Upper lobe of left lung (tissue), 6 donors: ENCODE measurements around the gene IFNK. TPM values are rescaled to one million over a fixed set of nuclear protein-coding genes. Genes with fewer than 3 reads are reported as not detected.
"Not testable (repeated sequence)": the region's sequence is repeated elsewhere in the genome, so short reads cannot be mapped to it uniquely, and the experiment has no call there.

Source experiments
- ATAC-seq, 2 donors: fragments of 200-7000 bp; cut with Tn5 transposase; one replicate each; pipeline ENCODE4 v1.9.1; 2022; ENCODE audit warnings: mild to moderate bottlenecking in 2 of 2, moderate library complexity in 2 of 2; ENCODE audit not compliant: low FRiP score in 2 of 2
- DNase-seq, 2 donors: peaks; one replicate each; pipeline ENCODE4 v3.0.0-alpha.2; 2019 to 2020
- H3K27ac ChIP-seq, 4 donors: fragments of 200-600 bp; sonication (generic); one replicate each; pipeline ENCODE4 v1.5.1; 2016 to 2019
- H3K27me3 ChIP-seq, 4 donors: fragments of 200-600 bp; sonication (generic); one replicate each; pipeline ENCODE4 v1.5.1; 2017 to 2019
- H3K36me3 ChIP-seq, 4 donors: fragments of 200-600 bp; sonication (generic); one replicate each; pipeline ENCODE4 v1.5.1; 2016 to 2019
- H3K4me1 ChIP-seq, 4 donors: fragments of 200-600 bp; sonication (generic); one replicate each; pipeline ENCODE4 v1.5.1; 2018 to 2019
- H3K4me3 ChIP-seq, 4 donors: fragments of 200-600 bp; sonication (generic); one replicate each; pipeline ENCODE4 v1.5.1; 2017 to 2019; ENCODE audit warnings: mild to moderate bottlenecking in 2 of 4, moderate library complexity in 1 of 4
- H3K9me3 ChIP-seq, 4 donors: fragments of 200-600 bp; sonication (generic); one replicate each; pipeline ENCODE4 v1.5.1; 2018 to 2019
- CTCF ChIP-seq, 6 experiments: fragments of 450-650 bp in 4 of 6; fragments of 200-600 bp in 2 of 6; sonication (generic) in 2 of 6; IDR thresholded peaks; one replicate each; pipeline ENCODE4 v1.5.1; 2016 to 2019; ENCODE audit warnings: antibody characterized with exemption in 6 of 6
- EP300 ChIP-seq, 4 donors: sonication (generic); formaldehyde crosslinking; IDR thresholded peaks; one replicate each; pipeline ENCODE4 v1.5.1; 2017; ENCODE audit warnings: antibody characterized with exemption in 4 of 4, control low read depth in 2 of 4
- POLR2A ChIP-seq, 4 donors: fragments of 450-650 bp; IDR thresholded peaks; one replicate each; pipeline ENCODE4 v1.5.1; 2016 to 2017; ENCODE audit warnings: antibody characterized with exemption in 4 of 4, mild to moderate bottlenecking in 2 of 4
- POLR2AphosphoS5 ChIP-seq, 2 donors: sonication (generic); formaldehyde crosslinking; IDR thresholded peaks; one replicate each; pipeline ENCODE4 v1.5.1; 2017; ENCODE audit warnings: antibody characterized with exemption in 2 of 2
- WGBS, 2 donors: methylation state at CpG; one replicate each; pipeline ENCODE4 v1.1.5; 2017 to 2018; 5-methylcytosine and 5-hydroxymethylcytosine counted together
- total RNA-seq, 6 donors: library from RNA; depleted of rRNA in 4 of 6; stranded (reverse); fragments of >200 nt in 4 of 6; gene quantifications; one replicate each; pipeline versions ENCODE4 v1.1.0 to v1.2.1, GENCODE V29; 2016 to 2021
- donor health status: DM: no; HTN: no; CAD: no; lungs with moderate emphysema.
- donor health status: DM: no; HTN: yes; CAD: no; lungs with severe emphysema.

IFNK gene
- total RNA-seq, 6 donors from 2014 or later, result not detected

GRCh38 chr9:27496135-27496504 is 28.0 kb upstream of the IFNK start:
- Histone ChIP-seq H3K27ac (no peak overlapping the region), H3K27me3 (no peaks in the 10 kb centered on the region), H3K4me3 (no peak overlapping the region), H3K4me1 (peaks cover 0 to 7% (median 0%) of the 10 kb centered on the region in 4 donors), H3K9me3 (no peaks in the 10 kb centered on the region), H3K36me3 (no peaks in the 10 kb centered on the region)
- WGBS, 2 donors, result 53% methylated on average over 3 of the region's 3 CpGs
- DNase-seq (no peak), ATAC-seq (no peak)
- TF ChIP-seq CTCF (IDR thresholded peaks at IDR 0.05) (no peak), POLR2A (IDR thresholded peaks at IDR 0.05) (no peak), EP300 (IDR thresholded peaks at IDR 0.05) (no peak), POLR2AphosphoS5 (IDR thresholded peaks at IDR 0.05) (no peak)

GRCh38 chr9:27497883-27498417 is 26.1 kb upstream of the IFNK start:
- Histone ChIP-seq H3K36me3 (no peaks in the 10 kb centered on the region), H3K9me3 (no peaks in the 10 kb centered on the region), H3K4me1 (peaks cover 0 to 7% (median 0%) of the 10 kb centered on the region in 4 donors), H3K27me3 (no peaks in the 10 kb centered on the region), H3K4me3 (no peak overlapping the region), H3K27ac (no peak overlapping the region)
- no peak for ATAC-seq
- WGBS, 2 donors, result 78 to 80% methylated on average over 11 of the region's 11 CpGs
- TF ChIP-seq CTCF (IDR thresholded peaks at IDR 0.05), result no peak
- no peak for TF ChIP-seq POLR2AphosphoS5 (IDR thresholded peaks at IDR 0.05)
- TF ChIP-seq EP300 (IDR thresholded peaks at IDR 0.05), result no peak
- TF ChIP-seq POLR2A (IDR thresholded peaks at IDR 0.05), result no peak
- DNase-seq, result no peak

- WGBS, 2 donors, result 50 to 56% methylated on average over 2 of the region's 2 CpGs
- H3K4me1 ChIP-seq, result peaks cover 0 to 7% (median 0%) of the 10 kb centered on the region in 4 donors
- TF ChIP-seq POLR2AphosphoS5 (IDR thresholded peaks at IDR 0.05) (no peak), EP300 (IDR thresholded peaks at IDR 0.05) (no peak), POLR2A (IDR thresholded peaks at IDR 0.05) (no peak), CTCF (IDR thresholded peaks at IDR 0.05) (no peak)
- H3K9me3 ChIP-seq, result no peaks in the 10 kb centered on the region
- ATAC-seq (no peak), DNase-seq (no peak)
- no peaks in the 10 kb centered on the region for H3K36me3 ChIP-seq
- no peak overlapping the region for H3K4me3 ChIP-seq
- no peak overlapping the region for H3K27ac ChIP-seq
- no peaks in the 10 kb centered on the region for H3K27me3 ChIP-seq
Measured at GRCh38 chr9:27499451-27499850, 24.6 kb upstream of the IFNK start.

GRCh38 chr9:27500902-27501301 is 23.2 kb upstream of the IFNK start:
- not testable (repeated sequence) for ATAC-seq, H3K27ac ChIP-seq, H3K9me3 ChIP-seq, DNase-seq, H3K4me1 ChIP-seq, H3K4me3 ChIP-seq, H3K36me3 ChIP-seq, H3K27me3 ChIP-seq
- WGBS, 2 donors, result 84 to 87% methylated on average over 3 of the region's 3 CpGs

GRCh38 chr9:27503623-27504022 is 20.5 kb upstream of the IFNK start:
- no peaks in the 10 kb centered on the region for H3K9me3 ChIP-seq
- H3K27ac ChIP-seq, result no peak overlapping the region
- no peak overlapping the region for H3K4me3 ChIP-seq
- TF ChIP-seq POLR2A (IDR thresholded peaks at IDR 0.05) (no peak), CTCF (IDR thresholded peaks at IDR 0.05) (no peak), POLR2AphosphoS5 (IDR thresholded peaks at IDR 0.05) (no peak), EP300 (IDR thresholded peaks at IDR 0.05) (no peak)
- no peaks in the 10 kb centered on the region for H3K36me3 ChIP-seq
- DNase-seq (no peak), ATAC-seq (no peak)
- 85 to 91% methylated on average over 4 of the region's 4 CpGs for WGBS, 2 donors
- no peaks in the 10 kb centered on the region for H3K27me3 ChIP-seq
- H3K4me1 ChIP-seq, result peaks cover 0 to 7% (median 0%) of the 10 kb centered on the region in 4 donors
